Central memory CD8-positive, alpha-beta T cell (primary cell): Measurements from ENCODE around the gene POT1.
"Not testable (repeated sequence)": the region's sequence is repeated elsewhere in the genome, so short reads cannot be mapped to it uniquely, and the experiment has no call there.

Experiments used
- ATAC-seq: fragments of 150-1000 bp; cut with Tn5 transposase; replicated peaks from 2 replicates; pipeline ENCODE4 v1.10.0; 2022; ENCODE audit warnings: mild to moderate bottlenecking, moderate FRiP score, moderate number of reproducible peaks; ENCODE audit not compliant: poor library complexity, severe bottlenecking; ENCODE audit errors: extremely low read depth
- DNase-seq, 2 donors: peaks; one replicate each; pipeline ENCODE4 v3.0.0; 2021; ENCODE audit warnings: low spot score in 2 of 2
- H3K27ac Mint-ChIP-seq: one replicate; pipeline ENCODE4 v1.8.0; 2022; ENCODE audit warnings: low read depth, mild to moderate bottlenecking, moderate library complexity, mixed read lengths
- H3K27me3 Mint-ChIP-seq: one replicate; pipeline ENCODE4 v1.8.0; 2022; ENCODE audit warnings: mixed read lengths
- H3K36me3 Mint-ChIP-seq: one replicate; pipeline ENCODE4 v1.8.0; 2022; ENCODE audit warnings: mild to moderate bottlenecking, moderate library complexity, mixed read lengths; ENCODE audit not compliant: insufficient read depth
- H3K4me1 Mint-ChIP-seq: one replicate; pipeline ENCODE4 v1.8.0; 2022; ENCODE audit warnings: mixed read lengths
- H3K4me3 Mint-ChIP-seq: one replicate; pipeline ENCODE4 v1.8.0; 2022; ENCODE audit warnings: mild to moderate bottlenecking, moderate library complexity, mixed read lengths
- H3K9me3 Mint-ChIP-seq: one replicate; pipeline ENCODE4 v1.8.0; 2022; ENCODE audit warnings: mixed read lengths

The POT1 gene, protein sequence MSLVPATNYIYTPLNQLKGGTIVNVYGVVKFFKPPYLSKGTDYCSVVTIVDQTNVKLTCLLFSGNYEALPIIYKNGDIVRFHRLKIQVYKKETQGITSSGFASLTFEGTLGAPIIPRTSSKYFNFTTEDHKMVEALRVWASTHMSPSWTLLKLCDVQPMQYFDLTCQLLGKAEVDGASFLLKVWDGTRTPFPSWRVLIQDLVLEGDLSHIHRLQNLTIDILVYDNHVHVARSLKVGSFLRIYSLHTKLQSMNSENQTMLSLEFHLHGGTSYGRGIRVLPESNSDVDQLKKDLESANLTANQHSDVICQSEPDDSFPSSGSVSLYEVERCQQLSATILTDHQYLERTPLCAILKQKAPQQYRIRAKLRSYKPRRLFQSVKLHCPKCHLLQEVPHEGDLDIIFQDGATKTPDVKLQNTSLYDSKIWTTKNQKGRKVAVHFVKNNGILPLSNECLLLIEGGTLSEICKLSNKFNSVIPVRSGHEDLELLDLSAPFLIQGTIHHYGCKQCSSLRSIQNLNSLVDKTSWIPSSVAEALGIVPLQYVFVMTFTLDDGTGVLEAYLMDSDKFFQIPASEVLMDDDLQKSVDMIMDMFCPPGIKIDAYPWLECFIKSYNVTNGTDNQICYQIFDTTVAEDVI

GRCh38 chr7:124929467-124930172, at the start of gene POT1:
Gene POT1 (minus strand): TSS chr7:124929825. CDS start chr7:124897173, 32,652 bp downstream.
- peaks cover 40% of the 10 kb centered on the region for H3K4me1 Mint-ChIP-seq
- H3K27ac Mint-ChIP-seq, result peak within 1 kb of the TSS; percentile 96

GRCh38 chr7:124975131-124975530, 45.5 kb upstream of the POT1 start:
- H3K27ac Mint-ChIP-seq, DNase-seq, H3K9me3 Mint-ChIP-seq, H3K27me3 Mint-ChIP-seq, H3K4me3 Mint-ChIP-seq, H3K36me3 Mint-ChIP-seq, ATAC-seq, H3K4me1 Mint-ChIP-seq: not testable (repeated sequence)

More at GRCh38 chr7:124929467-124930172, at the start of gene POT1:
- Mint-ChIP-seq H3K27me3 (no peaks in the 10 kb centered on the region), H3K36me3 (peaks cover 13% of the 10 kb centered on the region), H3K4me3 (peak within 1 kb of the TSS; percentile 96), H3K9me3 (no peaks in the 10 kb centered on the region)
- ATAC-seq (peak; percentile 98), DNase-seq (peak; percentile 91 to 94)

DNA sequence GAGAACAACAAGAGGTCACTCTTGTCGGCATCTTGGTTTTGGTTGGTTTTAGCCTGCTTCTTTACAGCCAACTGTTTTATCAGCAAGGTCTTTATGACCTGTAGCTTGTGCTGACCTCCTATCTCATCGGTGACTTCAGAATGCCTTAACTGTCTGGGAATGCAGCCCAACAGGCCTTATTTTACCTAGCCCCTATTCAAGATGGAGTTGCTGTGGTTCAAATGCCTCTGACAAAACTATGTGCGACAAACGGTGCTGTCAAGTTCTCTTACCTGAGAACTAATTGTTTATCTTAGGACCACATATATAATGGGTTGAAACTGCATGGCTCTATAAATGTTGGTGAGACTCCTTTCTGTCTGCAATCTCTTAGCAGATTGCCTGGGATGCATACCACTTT, 35.9 kb upstream of the POT1 start:
- DNase-seq (no peak), ATAC-seq (no peak)
- Mint-ChIP-seq H3K9me3 (no peaks in the 10 kb centered on the region), H3K36me3 (no peaks in the 10 kb centered on the region), H3K4me1 (no peaks in the 10 kb centered on the region), H3K27me3 (no peaks in the 10 kb centered on the region), H3K27ac (no peak overlapping the region), H3K4me3 (no peak overlapping the region)

DNA sequence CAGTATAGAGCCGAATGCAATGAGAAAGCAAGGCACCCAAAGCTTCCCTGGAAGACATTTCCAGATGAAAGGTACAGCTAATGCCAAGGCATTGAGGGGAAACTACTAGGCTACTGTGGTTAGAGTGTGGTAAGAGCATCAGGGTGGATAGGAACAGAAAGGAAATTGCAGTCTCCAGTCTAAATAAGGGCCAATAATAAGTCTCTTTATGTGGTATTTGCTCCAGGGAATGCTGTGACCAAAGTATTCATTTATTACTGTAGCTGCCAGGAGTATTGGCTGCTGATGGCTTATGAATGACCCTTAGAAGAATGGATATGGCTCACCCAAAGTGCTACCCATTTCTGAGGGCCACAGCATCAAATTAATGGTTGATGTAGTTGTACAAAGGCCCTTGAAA, 30.1 kb upstream of the POT1 start:
- DNase-seq, result no peak
- Mint-ChIP-seq H3K9me3 (no peaks in the 10 kb centered on the region), H3K27me3 (no peaks in the 10 kb centered on the region), H3K27ac (no peak overlapping the region), H3K4me1 (no peaks in the 10 kb centered on the region), H3K36me3 (no peaks in the 10 kb centered on the region), H3K4me3 (no peak overlapping the region)
- no peak for ATAC-seq

DNA sequence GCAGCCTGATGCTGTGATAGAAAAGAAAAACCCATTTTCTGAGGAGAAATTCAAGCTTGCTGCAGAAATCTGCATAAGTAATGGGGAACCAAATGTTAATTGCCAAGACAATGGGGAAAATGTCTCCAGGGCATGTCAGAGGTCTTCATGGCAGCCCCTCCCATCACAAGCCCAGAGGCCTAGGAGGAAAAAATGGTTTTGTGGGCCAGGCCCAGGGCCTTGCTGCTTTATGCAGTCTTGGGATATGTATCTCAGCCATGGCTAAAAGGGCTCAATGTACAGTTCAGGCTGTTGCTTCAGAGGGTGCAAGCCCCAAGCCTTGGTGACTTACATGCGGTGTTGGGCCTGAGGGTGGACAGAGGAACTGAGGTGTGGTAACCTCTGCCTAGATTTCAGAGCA, 28.3 kb upstream of the POT1 start:
- DNase-seq, H3K4me3 Mint-ChIP-seq, H3K36me3 Mint-ChIP-seq, H3K27ac Mint-ChIP-seq, H3K4me1 Mint-ChIP-seq, ATAC-seq, H3K9me3 Mint-ChIP-seq, H3K27me3 Mint-ChIP-seq: not testable (repeated sequence)

DNA sequence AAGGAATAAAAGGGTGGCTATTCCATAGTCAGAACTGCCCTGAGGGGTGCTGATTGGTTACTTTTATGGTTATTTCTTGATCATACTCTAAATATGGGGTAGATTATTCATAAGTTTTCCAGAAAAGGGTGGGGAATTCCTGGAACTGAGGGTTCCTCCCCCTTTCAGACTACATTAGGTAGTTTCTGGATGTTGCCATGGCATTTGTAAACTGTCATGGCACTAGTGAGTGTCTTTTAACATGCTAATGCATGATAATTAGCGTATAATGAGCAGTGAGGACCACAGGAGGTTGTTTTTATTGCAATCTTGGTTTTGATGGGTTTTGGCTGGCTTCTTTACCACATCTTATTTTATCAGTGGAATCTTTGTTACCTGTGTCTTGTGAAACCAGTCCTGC, 26.5 kb upstream of the POT1 start:
- no peaks in the 10 kb centered on the region for H3K27me3 Mint-ChIP-seq
- no peak overlapping the region for H3K4me3 Mint-ChIP-seq
- H3K9me3 Mint-ChIP-seq, result no peaks in the 10 kb centered on the region
- no peak overlapping the region for H3K27ac Mint-ChIP-seq
- no peaks in the 10 kb centered on the region for H3K4me1 Mint-ChIP-seq
- no peak for DNase-seq
- H3K36me3 Mint-ChIP-seq, result no peaks in the 10 kb centered on the region
- no peak for ATAC-seq

DNA sequence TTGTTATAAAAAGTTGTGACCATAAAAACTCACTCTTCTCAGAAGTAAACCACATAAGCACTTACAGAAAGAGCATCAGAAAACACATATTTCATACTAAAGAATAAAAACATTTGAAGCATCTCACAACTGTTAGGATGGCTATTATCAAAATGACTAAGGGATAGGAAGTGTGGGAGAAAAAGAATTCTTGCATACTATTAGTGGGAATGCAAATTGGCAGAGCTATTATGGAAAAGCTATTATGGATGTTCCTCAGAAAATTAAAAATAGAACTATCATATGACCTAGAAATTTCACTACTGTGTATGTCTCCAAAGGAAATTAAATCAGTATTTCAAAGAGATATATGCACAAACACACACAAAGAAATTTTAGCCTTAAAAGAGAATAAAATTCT, 25.2 kb upstream of the POT1 start:
- no peaks in the 10 kb centered on the region for H3K9me3 Mint-ChIP-seq

GRCh38 chr7:124945680-124946079, 16.1 kb upstream of the POT1 start:
- Mint-ChIP-seq H3K27ac (no peak overlapping the region), H3K27me3 (peaks cover 51% of the 10 kb centered on the region), H3K9me3 (no peaks in the 10 kb centered on the region), H3K36me3 (no peaks in the 10 kb centered on the region), H3K4me3 (no peak overlapping the region), H3K4me1 (no peaks in the 10 kb centered on the region)
- ATAC-seq (no peak), DNase-seq (no peak)

More for the DNA sequence above, 25.2 kb upstream of the POT1 start:
- H3K27me3 Mint-ChIP-seq, result no peaks in the 10 kb centered on the region
- H3K4me1 Mint-ChIP-seq, result no peaks in the 10 kb centered on the region
- no peak overlapping the region for H3K27ac Mint-ChIP-seq
- H3K4me3 Mint-ChIP-seq, result no peak overlapping the region
- H3K36me3 Mint-ChIP-seq, result no peaks in the 10 kb centered on the region
- ATAC-seq (no peak), DNase-seq (no peak)

DNA sequence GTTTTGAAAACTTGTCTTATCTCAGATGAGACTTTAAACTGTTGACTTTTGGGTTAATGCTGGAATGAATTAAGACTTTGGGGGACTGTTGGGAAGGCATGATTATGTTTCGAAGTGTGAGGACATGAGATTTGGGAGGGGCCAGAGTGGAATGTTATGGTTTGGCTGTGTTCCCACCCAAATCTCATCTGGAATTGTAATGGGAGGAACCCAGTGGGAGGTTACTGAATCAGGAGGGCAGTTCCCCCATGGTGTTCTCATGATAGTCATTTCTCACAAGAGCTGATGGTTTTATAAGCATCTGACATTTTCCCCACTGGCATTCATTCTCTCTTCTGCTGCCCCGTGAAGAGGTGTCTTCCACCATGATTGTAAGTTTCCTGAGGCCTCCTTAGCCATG, 13.8 kb upstream of the POT1 start:
- peaks cover 39% of the 10 kb centered on the region for H3K27me3 Mint-ChIP-seq

DNA sequence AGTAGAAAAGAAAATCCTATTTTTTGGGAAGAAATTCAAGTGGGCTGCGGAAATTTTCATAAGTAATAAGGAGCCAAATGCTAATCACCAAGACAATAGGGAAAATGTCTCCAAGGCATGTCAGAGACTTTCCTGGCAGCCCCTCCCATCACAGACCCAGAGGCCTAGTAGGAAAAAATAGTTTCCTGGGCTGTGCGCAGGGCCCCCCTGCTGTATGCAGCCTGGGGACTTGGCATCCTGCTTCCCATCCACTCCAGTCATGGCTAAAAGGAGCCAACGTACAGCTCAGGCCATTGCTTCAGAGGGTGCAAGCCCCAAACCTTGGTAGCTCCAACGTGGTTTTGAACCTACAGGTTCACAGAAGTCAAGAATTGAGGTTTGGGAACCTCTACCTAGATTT, 12.8 kb upstream of the POT1 start:
- ATAC-seq, result no peak
- Mint-ChIP-seq H3K4me3 (no peak overlapping the region), H3K4me1 (no peaks in the 10 kb centered on the region), H3K36me3 (no peaks in the 10 kb centered on the region), H3K27me3 (peaks cover 28% of the 10 kb centered on the region), H3K9me3 (no peaks in the 10 kb centered on the region), H3K27ac (no peak overlapping the region)
- no peak for DNase-seq

More for the DNA sequence above, 13.8 kb upstream of the POT1 start:
- Mint-ChIP-seq H3K9me3 (no peaks in the 10 kb centered on the region), H3K4me3 (no peak overlapping the region), H3K4me1 (no peaks in the 10 kb centered on the region), H3K27ac (no peak overlapping the region), H3K36me3 (no peaks in the 10 kb centered on the region)
- no peak for DNase-seq
- ATAC-seq, result no peak

DNA sequence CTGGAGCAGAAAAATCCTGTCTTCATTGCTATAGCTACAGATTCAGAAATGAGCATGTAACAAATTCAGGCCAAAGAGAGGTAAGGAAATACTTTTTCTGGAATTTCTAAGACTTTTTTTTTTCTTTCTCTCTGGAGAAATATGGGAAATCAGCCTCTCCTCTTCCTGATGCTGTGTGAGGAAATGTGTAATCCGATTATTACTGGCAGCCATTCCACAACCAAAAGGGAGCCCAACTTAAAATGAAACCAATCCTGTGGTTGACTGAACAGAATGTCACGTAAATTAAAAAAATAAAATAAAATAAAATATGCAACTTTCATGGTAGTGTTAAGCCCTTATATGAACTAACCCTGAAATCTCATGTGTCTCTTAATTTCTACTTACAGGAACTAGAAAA, 10.7 kb upstream of the POT1 start:
- Mint-ChIP-seq H3K4me1 (no peaks in the 10 kb centered on the region), H3K9me3 (no peaks in the 10 kb centered on the region), H3K4me3 (no peak overlapping the region), H3K36me3 (no peaks in the 10 kb centered on the region), H3K27ac (no peak overlapping the region), H3K27me3 (peaks cover 9% of the 10 kb centered on the region)
- no peak for ATAC-seq
- no peak for DNase-seq

DNA sequence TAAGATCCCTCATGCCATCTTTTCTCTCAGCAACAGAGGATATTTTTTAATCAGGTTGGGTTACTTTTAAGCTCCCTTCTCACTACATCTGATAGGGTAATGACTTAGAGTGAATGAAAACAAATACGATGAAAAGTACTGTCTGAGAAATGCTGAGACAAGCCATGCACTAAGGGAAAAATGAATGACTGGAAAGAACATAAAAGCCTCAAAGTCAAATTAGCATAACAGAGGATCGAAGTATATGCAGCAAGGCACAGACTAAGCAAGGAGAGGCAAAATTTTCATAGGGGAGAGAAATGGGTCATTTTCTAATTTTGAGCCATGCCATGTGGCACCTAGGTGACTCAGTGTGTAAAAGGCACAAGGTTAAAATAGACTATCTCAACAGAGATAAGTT, 8.5 kb upstream of the POT1 start:
- ATAC-seq (no peak), DNase-seq (no peak)
- Mint-ChIP-seq H3K9me3 (no peaks in the 10 kb centered on the region), H3K27ac (no peak overlapping the region), H3K27me3 (no peaks in the 10 kb centered on the region), H3K4me3 (no peak overlapping the region), H3K36me3 (no peaks in the 10 kb centered on the region), H3K4me1 (no peaks in the 10 kb centered on the region)

DNA sequence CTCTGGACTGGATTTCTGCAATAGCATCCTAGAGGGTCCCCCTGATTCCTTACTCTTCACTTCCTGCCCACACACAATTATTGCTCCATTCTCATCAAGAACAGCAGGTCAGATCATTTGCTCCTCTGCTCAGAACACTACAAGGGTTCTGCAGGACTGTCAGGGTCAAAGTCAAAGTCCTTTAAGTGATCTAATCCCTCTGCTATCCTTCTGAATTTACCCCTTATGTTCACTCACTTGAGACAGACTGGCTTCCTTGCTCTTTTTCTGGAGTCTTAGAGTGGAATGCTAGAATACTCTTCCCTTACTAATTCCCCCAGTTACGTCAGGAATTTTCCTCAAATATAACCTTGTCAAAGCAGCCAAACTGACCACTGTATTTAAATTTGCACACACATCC, 7.5 kb upstream of the POT1 start:
- Mint-ChIP-seq H3K4me1 (no peaks in the 10 kb centered on the region), H3K27me3 (no peaks in the 10 kb centered on the region), H3K27ac (no peak overlapping the region), H3K9me3 (no peaks in the 10 kb centered on the region), H3K4me3 (no peak overlapping the region), H3K36me3 (no peaks in the 10 kb centered on the region)
- no peak for DNase-seq
- no peak for ATAC-seq
